Measurements from ENCODE around the gene SERPINE1.
A peak's percentile ranks its signal among the peaks of the same experiment; 100 is the strongest.
"Not testable (repeated sequence)": the region's sequence is repeated elsewhere in the genome, so short reads cannot be mapped to it uniquely, and the experiment has no call there.

The SERPINE1 gene

GRCh38 chr7:101089876-101090275 lies 37.0 kb upstream of the SERPINE1 start:
- no peaks in the 10 kb centered on the region for H3K27me3 ChIP-seq (ENCODE audit: insufficient read depth, poor library complexity, severe bottlenecking)
- no peak overlapping the region for H3K27ac ChIP-seq (ENCODE audit: poor library complexity, severe bottlenecking)

GRCh38 chr7:101092266-101092905 lies 34.5 kb upstream of the SERPINE1 start:
- H3K27ac ChIP-seq (ENCODE audit: poor library complexity, severe bottlenecking) = peak overlapping the region; percentile 74
- H3K4me1 ChIP-seq (ENCODE audit: insufficient read depth, poor library complexity, severe bottlenecking) = peaks cover 13% of the 10 kb centered on the region
- not testable (repeated sequence) for H3K27me3 ChIP-seq (ENCODE audit: insufficient read depth, poor library complexity, severe bottlenecking); DNase-seq (ENCODE audit: low spot score); ATAC-seq (ENCODE audit: low read depth); H3K9me3 ChIP-seq (ENCODE audit: severe bottlenecking); H3K4me3 ChIP-seq (ENCODE audit: severe bottlenecking)
- peaks cover 32% of the 10 kb centered on the region for H3K36me3 ChIP-seq (ENCODE audit: low read depth)

More at GRCh38 chr7:101089876-101090275, 37.0 kb upstream of the SERPINE1 start:
- no peak for TF ChIP-seq CTCF (IDR thresholded peaks at IDR 0.05; ENCODE audit: poor library complexity, severe bottlenecking)
- Histone ChIP-seq H3K36me3 (ENCODE audit: low read depth) (peaks cover 40% of the 10 kb centered on the region), H3K9me3 (ENCODE audit: severe bottlenecking) (no peaks in the 10 kb centered on the region), H3K4me1 (ENCODE audit: insufficient read depth, poor library complexity, severe bottlenecking) (peaks cover 19% of the 10 kb centered on the region), H3K4me3 (ENCODE audit: severe bottlenecking) (no peak overlapping the region)
- DNase-seq (ENCODE audit: low spot score) (no peak), ATAC-seq (ENCODE audit: low read depth) (no peak)

GRCh38 chr7:101093906-101094305 lies 33.0 kb upstream of the SERPINE1 start:
- no peaks in the 10 kb centered on the region for H3K27me3 ChIP-seq (ENCODE audit: insufficient read depth, poor library complexity, severe bottlenecking)
- peaks cover 17% of the 10 kb centered on the region for H3K36me3 ChIP-seq (ENCODE audit: low read depth)
- DNase-seq (ENCODE audit: low spot score) (no peak), ATAC-seq (ENCODE audit: low read depth) (peak; percentile 85)
- peaks cover 13% of the 10 kb centered on the region for H3K4me1 ChIP-seq (ENCODE audit: insufficient read depth, poor library complexity, severe bottlenecking)
- H3K27ac ChIP-seq (ENCODE audit: poor library complexity, severe bottlenecking) = peak overlapping the region; percentile 74
- no peak for TF ChIP-seq CTCF (IDR thresholded peaks at IDR 0.05; ENCODE audit: poor library complexity, severe bottlenecking)
- no peak overlapping the region for H3K4me3 ChIP-seq (ENCODE audit: severe bottlenecking)
- H3K9me3 ChIP-seq (ENCODE audit: severe bottlenecking) = no peaks in the 10 kb centered on the region

GRCh38 chr7:101094376-101094775 lies 32.5 kb upstream of the SERPINE1 start:
- Histone ChIP-seq H3K4me1 (ENCODE audit: insufficient read depth, poor library complexity, severe bottlenecking) (peaks cover 13% of the 10 kb centered on the region), H3K36me3 (ENCODE audit: low read depth) (peaks cover 12% of the 10 kb centered on the region), H3K27me3 (ENCODE audit: insufficient read depth, poor library complexity, severe bottlenecking) (no peaks in the 10 kb centered on the region), H3K27ac (ENCODE audit: poor library complexity, severe bottlenecking) (peak overlapping the region; percentile 74), H3K4me3 (ENCODE audit: severe bottlenecking) (no peak overlapping the region), H3K9me3 (ENCODE audit: severe bottlenecking) (no peaks in the 10 kb centered on the region)
- DNase-seq (ENCODE audit: low spot score) (no peak), ATAC-seq (ENCODE audit: low read depth) (no peak)
- no peak for TF ChIP-seq CTCF (IDR thresholded peaks at IDR 0.05; ENCODE audit: poor library complexity, severe bottlenecking)

- peaks cover 7% of the 10 kb centered on the region for H3K36me3 ChIP-seq (ENCODE audit: low read depth)
- H3K9me3 ChIP-seq (ENCODE audit: severe bottlenecking) = no peaks in the 10 kb centered on the region
- no peaks in the 10 kb centered on the region for H3K27me3 ChIP-seq (ENCODE audit: insufficient read depth, poor library complexity, severe bottlenecking)
- DNase-seq (ENCODE audit: low spot score) (no peak), ATAC-seq (ENCODE audit: low read depth) (no peak)
- peaks cover 18% of the 10 kb centered on the region for H3K4me1 ChIP-seq (ENCODE audit: insufficient read depth, poor library complexity, severe bottlenecking)
- peak; percentile 47 for TF ChIP-seq CTCF (IDR thresholded peaks at IDR 0.05; ENCODE audit: poor library complexity, severe bottlenecking)
- H3K4me3 ChIP-seq (ENCODE audit: severe bottlenecking) = no peak overlapping the region
- peak overlapping the region; percentile 74 for H3K27ac ChIP-seq (ENCODE audit: poor library complexity, severe bottlenecking)
Observed at GRCh38 chr7:101094791-101095375, 32.0 kb upstream of the SERPINE1 start.

Data from RWPE2 (cell line).